GM18867 (cell line): ENCODE data around the gene PODN.

Experiments used
- ATAC-seq: cut with Tn5 transposase; IDR thresholded peaks from one replicate; pipeline ENCODE4 v1.9.1; 2021; ENCODE audit warnings: mild to moderate bottlenecking, moderate library complexity; ENCODE audit not compliant: unreplicated experiment

PODN gene

GRCh38 chr1:53112861-53113260, 50.8 kb downstream of the PODN start:
- ATAC-seq = no peak

- ATAC-seq = no peak
Observed at GRCh38 chr1:53114090-53114489, 52.1 kb downstream of the PODN start.

DNA sequence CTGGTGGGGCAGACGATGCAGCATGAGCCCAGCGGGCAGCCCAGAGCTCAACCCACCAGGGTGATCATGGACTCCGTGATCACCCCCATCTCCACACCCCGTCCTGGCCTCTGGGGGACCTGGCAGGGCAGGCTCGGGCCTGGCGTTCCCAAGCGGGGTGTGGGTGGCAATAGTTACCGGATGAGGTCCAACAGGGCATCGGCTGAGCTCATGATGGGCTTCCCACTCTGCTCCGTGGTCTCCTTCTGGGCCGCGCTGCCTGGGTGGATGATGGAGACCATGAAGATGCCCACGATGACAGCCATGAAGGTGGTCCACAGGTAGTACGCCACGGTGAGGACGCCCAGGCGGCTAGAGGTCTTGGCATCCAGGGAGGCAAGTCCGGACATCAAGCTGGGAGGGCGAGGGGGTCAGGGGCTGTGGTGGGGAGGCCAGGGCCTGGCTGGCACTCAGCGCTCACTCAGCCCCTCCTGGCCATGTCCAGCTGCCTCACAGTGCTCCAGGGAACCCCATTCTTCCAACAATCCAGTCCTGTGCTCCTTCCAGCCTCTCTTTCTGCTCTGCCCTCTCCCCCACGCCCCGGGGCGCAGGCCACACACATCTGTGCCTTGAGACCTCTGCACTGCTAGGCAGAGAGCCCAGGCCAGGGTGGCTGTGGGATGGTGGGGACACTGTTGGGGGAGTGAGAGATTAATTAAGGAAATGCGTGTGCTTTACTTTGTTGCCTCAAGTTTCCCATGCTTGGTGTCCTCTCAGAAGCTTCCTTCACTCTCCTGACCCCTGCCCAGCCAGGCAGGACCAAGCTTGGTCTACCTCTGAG, 52.8 kb downstream of the PODN start:
- ATAC-seq = no peak

DNA sequence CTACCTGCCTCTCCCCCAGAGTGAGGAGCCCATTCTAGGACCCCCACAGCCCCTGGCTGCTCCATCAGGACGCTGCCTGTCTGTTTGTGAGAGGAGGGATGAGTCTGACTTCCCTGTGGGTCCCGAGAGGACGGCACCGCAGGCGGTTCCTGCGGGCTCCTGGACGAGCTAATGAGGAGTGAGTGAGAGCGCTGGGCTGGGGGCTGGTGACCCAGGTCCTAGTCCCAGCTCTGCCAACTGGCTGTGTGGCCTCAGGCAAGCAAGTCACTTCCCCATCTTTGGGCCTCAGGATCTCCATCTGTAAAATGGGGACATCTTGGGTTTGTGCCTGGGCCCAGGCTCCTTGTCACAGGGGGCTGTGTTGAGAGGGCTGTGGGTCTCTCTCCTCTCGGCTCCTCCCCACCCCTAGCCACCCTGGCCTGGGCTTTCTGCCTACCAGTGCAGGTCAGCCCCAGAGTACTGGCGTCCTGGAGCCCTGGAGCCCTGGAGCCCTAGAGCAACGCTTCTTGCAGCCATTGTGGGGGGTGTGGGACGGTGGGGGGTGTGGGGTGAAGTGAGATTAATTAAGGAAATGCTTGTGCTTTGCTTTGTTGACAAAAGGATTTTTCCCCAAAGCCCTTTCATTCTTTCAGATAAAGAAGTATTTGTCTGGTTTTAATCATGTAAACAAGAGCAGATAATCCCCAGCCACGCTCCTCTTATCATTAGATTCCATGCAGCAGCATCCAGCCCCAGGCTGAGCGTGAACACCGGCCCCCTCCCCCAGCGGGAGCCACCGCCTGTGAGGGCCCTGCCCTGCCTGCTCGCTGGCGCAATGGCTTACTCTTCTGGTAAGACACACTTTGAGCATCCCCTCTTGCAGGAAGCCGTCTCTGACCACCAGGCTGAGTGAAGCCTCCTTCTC, 53.6 kb downstream of the PODN start:
- ATAC-seq = no peak

DNA sequence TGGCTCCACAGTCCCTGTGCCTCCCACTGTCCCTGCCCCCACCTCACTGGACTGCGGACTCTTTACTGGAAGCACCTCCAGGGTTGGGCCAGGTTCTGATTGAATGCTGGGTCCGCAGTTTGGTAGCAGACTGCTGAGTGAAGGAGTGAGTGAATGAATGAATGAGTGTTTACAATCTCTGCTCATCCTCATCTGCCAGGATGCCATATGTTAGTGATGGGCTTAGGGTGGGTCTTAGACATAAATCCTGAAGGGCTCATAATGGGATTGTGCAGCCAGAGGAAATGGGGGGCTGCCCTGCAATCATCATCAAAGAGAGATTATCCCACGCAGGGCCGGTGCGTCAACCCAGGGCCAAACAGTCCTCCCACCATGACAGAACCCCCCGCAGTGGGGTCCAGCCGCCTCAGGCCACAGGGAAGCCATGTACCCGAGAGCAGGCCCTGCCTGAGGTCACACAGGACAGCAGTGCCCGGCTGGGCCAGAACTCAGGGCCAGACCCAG, 54.3 kb downstream of the PODN start:
- no peak for ATAC-seq

- ATAC-seq = no peak
Observed at GRCh38 chr1:53116933-53117600, 55.1 kb downstream of the PODN start.

GRCh38 chr1:53117836-53118235, 55.8 kb downstream of the PODN start:
- ATAC-seq = no peak

GRCh38 chr1:53120659-53121058, 58.6 kb downstream of the PODN start:
- no peak for ATAC-seq

- ATAC-seq = no peak
Observed at GRCh38 chr1:53121319-53122172, 59.5 kb downstream of the PODN start.

GRCh38 chr1:53122201-53122885, 60.3 kb downstream of the PODN start:
- no peak for ATAC-seq

DNA sequence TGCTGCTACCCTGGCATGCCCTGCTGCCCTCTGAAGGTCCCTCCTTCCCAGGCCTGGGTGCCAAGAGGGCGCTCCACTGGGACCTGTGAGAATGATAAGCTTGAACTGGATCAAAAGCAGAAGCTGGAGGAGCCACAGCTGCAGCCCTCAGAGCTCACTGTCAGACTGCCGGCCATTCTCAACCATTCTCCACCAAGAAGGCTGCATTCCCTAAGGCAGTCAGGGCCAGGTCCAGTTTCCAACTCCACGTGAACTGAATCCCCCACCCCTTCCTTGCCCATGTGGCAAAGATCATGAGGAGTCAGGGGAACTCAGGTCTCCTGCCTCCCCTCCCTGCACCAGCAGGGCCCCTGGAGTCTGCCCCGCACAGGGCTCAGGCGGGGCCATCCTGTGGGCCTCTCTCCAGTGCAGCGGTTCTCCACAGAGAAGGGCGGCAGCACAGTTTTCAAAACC, 61.0 kb downstream of the PODN start:
- no peak for ATAC-seq

DNA sequence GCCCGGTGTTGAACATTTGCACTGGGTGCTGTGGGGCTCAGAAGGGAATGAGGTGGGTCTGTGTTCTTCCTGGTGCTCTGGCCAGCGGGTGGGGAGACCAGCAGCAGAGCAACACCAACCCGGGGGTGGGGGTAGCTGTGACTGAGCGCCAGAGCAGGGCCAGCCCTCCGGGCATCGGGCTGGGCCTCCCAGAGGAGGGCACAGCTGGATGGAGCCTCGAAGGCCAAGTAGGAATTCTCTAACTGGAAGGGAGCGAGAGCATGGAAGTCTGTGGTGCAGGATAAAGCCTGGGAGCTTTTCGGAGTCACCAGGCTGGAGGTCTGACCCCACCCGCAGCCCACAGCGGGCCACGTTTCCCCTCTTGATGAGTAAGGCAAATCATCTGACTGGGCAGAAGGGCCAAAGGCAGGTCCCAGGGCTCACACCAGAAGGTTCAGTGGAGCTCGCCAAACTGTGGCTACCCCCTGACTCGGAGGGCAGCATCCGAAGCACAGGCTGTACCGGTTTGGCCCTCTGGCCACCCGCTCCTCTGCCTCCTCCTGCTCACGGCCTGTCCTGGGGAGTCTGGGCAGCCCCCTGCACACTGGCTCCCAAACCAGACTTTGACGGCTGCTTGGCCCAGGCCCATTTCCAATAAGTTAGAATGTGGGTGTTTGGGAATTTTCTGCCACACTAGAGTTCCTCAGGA, 61.6 kb downstream of the PODN start:
- ATAC-seq = no peak

GRCh38 chr1:53125122-53125521, 63.1 kb downstream of the PODN start:
- no peak for ATAC-seq

DNA sequence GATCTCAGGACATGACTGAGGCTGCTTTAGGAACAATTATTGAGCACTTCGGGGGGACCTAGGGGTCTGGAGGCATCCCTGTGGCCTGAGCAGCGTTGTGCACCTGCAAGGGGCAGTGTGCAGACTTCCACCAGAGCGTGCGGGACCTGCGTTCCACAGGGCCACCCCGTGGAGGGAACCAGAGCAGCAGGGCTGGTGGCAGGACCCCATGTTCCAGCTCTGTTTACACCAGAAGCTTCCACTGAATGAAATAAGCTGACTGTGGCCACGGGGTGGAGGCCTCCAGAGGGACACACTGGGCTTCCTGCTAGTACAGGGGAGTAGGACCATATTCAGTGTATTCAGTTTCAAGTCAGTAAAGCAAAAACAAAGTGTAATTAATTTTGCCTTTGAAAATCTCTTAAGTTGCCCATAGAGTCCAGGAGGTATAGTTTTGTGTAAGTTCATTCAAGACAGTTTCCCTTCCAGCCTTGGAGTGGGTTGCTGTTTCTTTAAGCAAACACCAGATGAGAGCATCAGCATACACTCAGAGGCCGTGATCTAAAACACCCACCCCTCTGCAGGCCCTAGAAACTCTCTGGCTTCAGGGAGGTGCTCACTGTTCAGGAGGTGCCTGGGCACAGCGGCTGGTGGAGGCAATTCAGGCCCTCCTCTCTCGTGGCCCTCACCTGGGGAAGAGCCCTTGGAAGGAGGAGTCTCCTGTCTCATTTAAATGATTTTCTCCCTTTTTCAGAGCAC, 63.8 kb downstream of the PODN start:
- ATAC-seq = no peak

GRCh38 chr1:53126495-53126894, 64.5 kb downstream of the PODN start:
- ATAC-seq = no peak

DNA sequence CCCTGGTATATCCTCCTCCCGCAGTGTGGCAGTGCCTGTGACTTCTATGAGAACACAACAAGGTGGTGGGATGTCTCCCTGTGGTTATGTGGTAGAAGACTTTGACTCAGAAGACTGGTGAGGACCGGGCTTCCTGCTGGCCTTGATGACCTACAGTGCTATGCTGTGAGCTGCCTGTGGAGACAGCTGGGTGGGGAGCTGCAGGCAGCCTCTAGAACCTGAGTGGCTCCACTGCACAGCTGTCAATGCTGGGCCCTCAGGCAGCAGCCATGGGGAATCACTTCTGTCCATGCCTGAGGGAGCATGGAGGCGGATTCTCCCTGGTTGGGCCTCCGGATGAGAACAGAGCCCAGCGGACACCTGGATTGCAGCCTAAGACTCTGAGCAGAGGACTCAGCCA, 65.5 kb downstream of the PODN start:
- ATAC-seq = no peak

DNA sequence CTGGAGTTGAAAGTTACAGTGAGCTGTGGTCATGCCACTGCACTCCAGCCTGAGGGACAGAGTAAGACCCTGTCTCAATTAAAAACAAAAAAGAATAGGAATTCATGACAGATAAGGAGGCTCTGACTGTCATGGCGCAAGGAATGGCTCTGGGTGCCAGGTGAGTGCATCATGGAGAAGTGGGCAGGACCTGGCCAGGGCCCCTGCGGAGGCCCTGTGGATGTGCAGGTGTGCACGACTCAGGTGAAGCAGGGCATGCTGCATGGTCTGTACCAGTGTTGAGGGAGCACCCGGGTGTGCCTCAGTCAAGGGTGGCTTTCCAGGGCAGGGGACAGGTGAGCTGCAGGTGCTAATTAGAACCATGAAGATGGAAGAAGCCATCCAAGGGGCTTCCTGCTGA, 66.4 kb downstream of the PODN start:
- ATAC-seq = no peak

DNA sequence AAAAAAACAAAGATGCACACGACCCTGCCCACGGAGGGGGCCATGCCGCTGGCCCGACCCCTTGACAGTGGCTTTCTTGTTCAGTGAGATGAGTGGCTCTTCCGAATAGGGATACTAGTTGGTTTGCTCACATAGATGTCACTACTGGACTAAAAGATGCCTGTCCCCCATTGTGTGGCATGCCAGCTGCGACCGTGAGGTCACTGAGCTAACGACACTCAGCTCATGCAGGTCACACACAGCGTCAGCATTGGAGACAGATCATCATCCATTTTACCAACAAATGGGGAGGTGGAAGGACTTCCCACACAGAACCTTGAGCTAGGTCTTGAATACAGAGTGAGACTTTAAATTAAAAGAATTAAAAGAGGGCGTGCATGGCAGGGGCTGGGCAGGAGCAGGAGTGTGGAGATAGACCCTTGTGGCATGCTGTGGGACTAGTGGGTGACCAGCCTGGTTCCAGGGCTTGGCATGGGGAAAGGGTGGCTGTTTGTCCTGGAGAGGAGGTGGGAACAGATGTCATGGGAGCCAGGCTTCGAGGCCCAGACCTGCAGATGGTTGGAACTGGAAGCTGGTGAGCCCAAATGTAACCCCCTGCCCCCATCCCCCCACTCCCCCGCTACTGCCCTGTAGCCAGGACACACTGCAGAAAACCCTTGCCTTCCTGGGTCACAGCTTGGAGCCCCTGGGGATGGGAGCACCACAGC, 68.0 kb downstream of the PODN start:
- ATAC-seq = no peak
